ENCODE data around the gene PLBD1.
A peak's percentile ranks its signal among the peaks of the same experiment; 100 is the strongest.

GRCh38 chr12:14567351-14568162 is at the start of gene PLBD1:
- TF ChIP-seq POLR2A (IDR thresholded peaks at IDR 0.05): peak; percentile 30
- TF ChIP-seq POLR2AphosphoS5 (IDR thresholded peaks at IDR 0.05): no peak
